Measurements from ENCODE around the gene CACNA1C.

The CACNA1C gene

GRCh38 chr12:2286047-2286446 lies 233.3 kb downstream of the CACNA1C start:
- no peak for DNase-seq

GRCh38 chr12:2286461-2287131 lies 233.8 kb downstream of the CACNA1C start:
- no peak for DNase-seq

DNA sequence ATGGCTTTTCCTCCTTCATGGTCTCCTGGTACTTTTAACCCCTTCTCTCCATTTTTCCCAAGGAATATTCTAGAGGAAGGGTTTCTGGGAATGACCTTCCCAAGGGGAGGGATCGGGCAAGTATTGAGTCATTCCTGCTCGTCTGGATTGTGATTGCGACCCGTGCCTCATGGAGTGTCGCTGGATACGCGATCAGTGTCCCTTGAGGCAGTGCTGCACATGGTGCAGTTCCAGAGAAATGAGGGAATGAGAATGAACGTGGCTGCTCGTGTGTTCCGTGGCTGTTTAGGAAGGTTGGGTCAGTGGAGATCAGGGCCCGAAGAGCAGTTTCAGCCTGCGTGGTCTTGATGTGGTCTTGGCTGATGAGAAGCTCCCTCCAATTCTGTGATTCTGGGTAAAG lies 234.4 kb downstream of the CACNA1C start:
- DNase-seq: no peak

DNA sequence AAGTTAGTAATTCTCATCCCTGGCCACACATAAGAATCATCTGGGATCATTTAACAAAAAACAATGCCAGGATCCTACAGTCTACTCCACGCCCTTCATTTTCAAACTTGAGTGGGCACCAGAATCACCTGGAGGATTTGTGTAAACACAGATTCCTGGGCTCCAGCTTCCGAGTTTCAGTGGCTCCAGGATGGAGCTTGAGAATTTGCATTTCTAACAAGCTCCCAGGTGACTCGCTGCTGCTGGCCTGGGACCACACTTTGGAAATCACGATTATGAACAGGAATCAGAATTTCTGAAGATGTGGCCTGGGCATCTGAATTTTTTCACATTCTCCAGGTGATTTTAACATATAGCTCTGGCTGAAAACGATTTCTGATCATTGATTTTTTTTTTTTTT lies 234.8 kb downstream of the CACNA1C start:
- no peak for DNase-seq

DNA sequence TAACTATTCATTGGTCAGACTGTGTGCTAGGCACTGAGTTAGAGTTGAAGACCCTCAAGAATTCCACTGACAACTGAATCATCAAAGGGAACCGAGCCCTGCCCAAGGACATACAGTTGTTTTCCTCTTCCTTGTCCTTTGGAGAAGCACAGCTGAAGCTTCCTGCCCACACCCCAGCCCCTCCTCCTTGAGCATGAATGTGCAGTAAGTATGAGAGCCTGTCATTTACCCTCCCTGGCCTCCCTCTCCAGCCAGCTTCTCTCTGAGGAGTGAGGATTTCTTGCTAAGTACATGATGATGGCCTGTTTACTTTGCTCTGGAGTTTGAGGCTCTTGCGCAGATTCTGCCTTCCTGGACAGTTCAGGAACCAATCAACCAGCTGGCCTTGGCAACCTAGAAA lies 235.2 kb downstream of the CACNA1C start:
- DNase-seq: peak; percentile 36 to 58

DNA sequence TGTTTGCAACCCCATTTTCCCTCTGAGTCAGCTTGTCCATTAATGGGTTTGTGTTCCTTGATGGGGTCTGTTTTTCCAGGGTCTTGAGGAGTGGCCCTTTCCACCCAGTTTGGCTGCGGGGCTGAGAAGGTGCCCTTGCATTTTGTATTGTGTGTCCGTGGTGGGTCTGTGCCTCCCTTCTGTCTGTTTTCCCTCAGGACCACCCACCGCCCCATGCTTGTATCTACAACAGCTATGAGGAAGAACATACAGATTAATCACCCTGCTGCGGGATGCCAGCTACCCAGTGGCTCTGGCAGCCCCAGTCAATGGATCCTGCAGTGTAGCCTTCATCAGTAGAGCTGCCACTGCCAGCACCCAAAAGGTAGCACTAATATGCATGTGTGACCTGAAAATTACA lies 235.7 kb downstream of the CACNA1C start:
- DNase-seq: no peak

DNA sequence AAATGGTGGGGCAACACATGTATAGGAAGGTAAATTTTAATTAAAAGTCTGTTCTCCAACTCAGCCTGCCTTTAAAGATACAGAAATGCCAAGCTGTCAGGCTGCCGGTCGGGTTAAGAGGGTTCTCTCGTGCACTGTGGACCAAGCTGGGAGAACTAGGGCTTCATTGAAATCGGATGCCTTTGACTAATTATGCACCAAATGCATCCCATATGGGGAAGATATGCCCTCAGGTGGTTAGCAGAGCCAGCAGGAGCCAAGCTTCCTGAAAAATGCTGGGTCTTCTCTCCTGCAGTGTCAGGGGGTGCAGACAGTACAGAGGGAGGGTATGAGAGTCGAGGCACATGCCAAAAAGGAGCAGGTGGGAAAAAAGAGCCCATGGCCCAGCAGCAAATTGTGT lies 236.1 kb downstream of the CACNA1C start:
- DNase-seq: no peak

GRCh38 chr12:2289525-2289924 lies 236.7 kb downstream of the CACNA1C start:
- DNase-seq: no peak

GRCh38 chr12:2290091-2290490 lies 237.3 kb downstream of the CACNA1C start:
- no peak for DNase-seq

DNA sequence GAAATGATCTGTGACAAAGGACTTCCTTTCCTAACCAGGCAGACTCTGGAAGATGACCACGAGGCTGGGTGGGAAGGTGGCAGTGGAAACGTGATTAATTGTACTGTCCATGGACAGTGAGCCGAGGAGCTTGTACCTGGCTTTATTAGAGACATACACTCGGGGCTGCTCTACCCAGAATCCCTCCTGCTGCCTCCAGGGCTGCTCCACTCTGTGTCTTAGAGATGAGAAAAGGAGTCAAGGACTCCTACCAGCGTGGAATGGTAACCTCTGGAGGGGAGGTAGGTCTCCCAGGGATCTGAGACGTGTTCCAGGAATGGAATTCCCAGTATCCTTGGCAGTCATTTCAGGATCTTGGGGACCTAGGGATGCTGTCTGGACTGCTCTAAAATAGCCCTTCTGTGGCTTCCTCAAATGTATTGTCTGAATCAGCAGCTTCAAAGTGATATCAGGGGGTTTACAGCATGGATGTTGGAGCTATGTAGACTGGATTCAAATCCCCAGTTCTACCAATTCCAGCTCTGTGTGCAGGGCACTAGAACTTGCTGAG lies 237.8 kb downstream of the CACNA1C start:
- no peak for DNase-seq

GRCh38 chr12:2291182-2291832 lies 238.5 kb downstream of the CACNA1C start:
- peak; percentile 34 to 46 for DNase-seq

- no peak for DNase-seq
Observed at GRCh38 chr12:2291947-2292346, 239.2 kb downstream of the CACNA1C start.

GRCh38 chr12:2292560-2292959 lies 239.8 kb downstream of the CACNA1C start:
- DNase-seq: no peak

DNA sequence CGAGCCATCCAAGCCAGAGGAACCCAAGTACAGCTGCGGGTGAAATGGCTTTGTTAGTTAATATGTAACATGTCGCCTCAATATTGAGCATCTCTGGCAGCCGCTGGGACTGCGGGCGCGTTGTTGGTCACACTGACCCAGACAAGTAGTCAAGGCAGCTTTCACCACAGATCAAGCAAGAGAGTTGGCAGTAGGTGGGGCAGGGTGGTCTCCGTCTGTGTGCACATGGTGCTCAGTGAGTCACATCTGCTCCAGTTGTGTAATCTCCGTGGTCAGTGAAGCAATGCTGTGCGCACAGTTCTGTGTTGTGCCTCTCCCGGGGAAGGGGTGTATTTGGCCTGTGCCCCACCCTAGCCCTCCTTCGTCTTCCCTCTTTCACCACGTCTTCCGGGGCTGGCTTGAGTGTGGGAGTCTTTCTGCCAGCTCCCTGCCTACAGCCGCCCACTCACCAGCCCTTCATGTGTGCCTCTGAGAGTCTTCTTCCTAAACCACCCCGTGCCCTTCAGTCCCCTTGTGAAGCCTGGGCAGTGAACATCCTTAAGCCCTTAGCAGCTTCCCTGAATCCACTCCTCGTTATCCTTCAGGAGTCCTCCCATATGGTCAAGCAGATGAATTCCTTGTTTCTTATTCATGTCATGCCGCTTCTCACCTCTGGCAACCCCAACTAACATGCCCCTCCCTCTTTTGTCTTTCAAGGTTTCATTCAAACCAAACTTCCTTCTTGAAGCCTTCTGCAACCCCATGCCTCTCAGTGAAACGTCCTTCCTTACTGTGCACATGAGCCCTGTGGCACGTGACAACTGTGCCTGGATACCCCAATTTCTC lies 242.1 kb downstream of the CACNA1C start:
- peak; percentile 94 to 95 for DNase-seq

DNA sequence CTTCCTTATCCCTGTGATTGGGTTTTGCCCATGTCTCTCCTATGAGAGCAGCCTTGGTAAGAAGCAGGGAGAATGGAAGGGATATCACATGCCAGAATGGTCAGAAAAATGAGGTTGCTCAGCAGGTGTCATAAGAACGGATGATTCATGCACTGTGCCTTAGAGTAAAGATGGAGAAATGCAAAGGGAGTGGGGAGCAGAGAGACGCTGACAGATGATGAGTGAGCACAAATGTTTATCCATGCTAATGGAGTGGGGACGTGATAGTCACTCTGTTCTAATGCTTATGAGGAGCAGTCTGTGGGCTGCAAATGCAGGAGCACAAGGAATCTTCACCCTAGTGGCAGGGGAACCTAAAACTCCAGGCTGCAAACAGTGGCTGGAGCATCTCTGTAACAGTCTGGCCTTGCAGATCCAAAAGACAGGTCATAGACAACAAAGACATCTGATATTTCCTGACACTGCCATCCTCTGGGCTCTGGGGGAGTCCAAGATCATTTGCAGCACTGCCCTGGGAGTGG lies 243.2 kb downstream of the CACNA1C start:
- DNase-seq: peak; percentile 16 to 23

- no peak for DNase-seq
Observed at GRCh38 chr12:2297004-2297403, 244.2 kb downstream of the CACNA1C start.

- DNase-seq: no peak
Observed at GRCh38 chr12:2297658-2298057, 244.9 kb downstream of the CACNA1C start.

GRCh38 chr12:2298556-2299200 lies 245.9 kb downstream of the CACNA1C start:
- no peak for DNase-seq

DNA sequence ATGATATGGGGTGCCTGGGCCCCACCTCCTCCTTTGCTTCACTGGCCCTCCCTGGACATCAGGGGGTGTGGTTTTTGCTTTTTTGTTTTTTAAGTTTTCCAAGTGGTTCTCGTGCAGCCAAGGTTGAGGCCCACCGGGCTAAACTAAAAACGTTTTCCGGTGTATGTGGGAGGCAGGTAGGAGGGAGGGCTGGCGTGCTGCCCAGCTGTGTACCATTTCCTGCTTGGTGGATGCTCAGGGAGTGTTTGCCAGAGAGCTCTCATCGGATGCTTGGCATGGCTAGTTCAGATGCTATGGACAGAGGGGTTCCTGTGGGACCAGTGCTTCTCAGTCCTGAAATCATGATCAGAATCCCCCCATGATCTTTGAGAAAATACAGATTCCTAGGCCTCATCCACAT lies 246.4 kb downstream of the CACNA1C start:
- DNase-seq: no peak

DNA sequence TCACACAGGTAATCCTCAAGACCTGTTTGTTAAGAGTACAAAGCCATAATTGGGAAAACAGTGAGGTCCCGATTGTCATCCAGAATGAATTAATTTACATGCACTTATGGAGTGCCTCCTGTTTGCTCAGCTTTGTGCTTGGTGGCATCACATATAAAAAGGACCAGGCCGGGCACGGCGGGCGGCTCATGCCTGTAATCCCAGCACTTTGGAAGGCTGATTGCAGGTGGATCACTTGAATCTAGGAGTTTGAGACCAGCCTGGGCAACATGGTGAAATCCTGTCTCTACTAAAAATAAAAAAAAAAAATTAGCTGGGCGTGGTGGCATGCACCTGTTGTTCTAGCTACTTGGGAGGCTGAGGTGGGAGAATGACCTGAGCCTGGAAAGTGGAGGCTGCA lies 247.4 kb downstream of the CACNA1C start:
- no peak for DNase-seq

- no peak for DNase-seq
Observed at GRCh38 chr12:2300886-2301285, 248.1 kb downstream of the CACNA1C start.

DNA sequence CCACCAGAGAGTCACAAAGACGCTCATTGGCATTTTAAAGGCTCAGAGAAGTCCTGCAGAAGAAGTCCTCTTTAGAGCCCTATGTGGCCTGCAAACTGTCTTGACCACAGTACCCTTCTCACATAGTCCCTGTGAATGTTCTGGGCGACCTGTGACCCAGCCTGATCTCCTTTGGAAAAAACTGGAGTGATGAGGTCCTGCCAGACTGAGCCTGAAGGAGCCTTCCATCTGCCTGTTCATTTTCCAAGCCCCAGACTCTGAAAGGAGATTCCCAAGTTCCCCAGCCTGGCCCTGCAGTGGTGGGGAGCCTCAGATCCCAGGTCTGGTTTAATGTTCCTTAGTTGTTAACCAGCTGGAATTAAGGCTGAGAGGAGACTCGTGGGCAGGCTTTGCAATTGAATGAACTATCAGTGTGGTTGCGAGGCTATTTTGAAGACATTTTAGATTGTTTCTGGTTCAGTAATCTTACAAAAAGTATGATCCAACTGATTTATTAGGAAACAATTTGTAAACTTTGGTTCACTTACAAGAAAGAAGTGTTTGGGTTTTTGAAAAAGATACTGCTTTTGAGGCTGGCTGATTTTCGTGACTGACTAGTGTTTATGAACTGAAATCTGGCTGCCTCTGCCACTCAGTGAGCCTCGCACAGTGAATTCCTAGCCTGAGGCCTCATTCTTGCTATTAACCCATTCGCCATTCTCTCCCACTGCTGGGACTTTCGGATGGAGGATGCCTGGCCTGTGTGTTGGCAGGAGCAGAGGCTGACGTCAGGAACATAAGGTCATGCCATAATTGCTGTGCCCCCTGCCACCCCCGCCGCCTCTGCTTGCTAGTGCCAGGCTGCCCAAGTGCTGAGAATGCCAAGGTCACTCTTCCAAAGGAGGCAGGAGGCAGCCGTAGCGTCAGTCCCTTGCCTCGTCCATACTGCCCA lies 249.0 kb downstream of the CACNA1C start:
- DNase-seq: no peak
